ENCODE measurements around the gene GAS2.

GAS2 gene

GRCh38 chr11:22674470-22675439, 8.3 kb downstream of the GAS2 start:
- DNase-seq (ENCODE audit: low read depth, low spot score) = no peak

GRCh38 chr11:22677153-22677903, 10.9 kb downstream of the GAS2 start:
- DNase-seq (ENCODE audit: low read depth, low spot score) = no peak

GRCh38 chr11:22680628-22681027, 14.2 kb downstream of the GAS2 start:
- no peak for DNase-seq (ENCODE audit: low read depth, low spot score)

- no peak for DNase-seq (ENCODE audit: low read depth, low spot score)
Measured at GRCh38 chr11:22681281-22681812, 14.9 kb downstream of the GAS2 start.

GRCh38 chr11:22684082-22684481, 17.7 kb downstream of the GAS2 start:
- DNase-seq (ENCODE audit: low read depth, low spot score) = no peak

- no peak for DNase-seq (ENCODE audit: low read depth, low spot score)
Measured at GRCh38 chr11:22685111-22685510, 18.7 kb downstream of the GAS2 start.

GRCh38 chr11:22688914-22689313, 22.5 kb downstream of the GAS2 start:
- DNase-seq (ENCODE audit: low read depth, low spot score) = no peak

- no peak for DNase-seq (ENCODE audit: low read depth, low spot score)
Measured at GRCh38 chr11:22690257-22690656, 23.8 kb downstream of the GAS2 start.

- DNase-seq (ENCODE audit: low read depth, low spot score) = no peak
Measured at GRCh38 chr11:22690871-22691270, 24.5 kb downstream of the GAS2 start.

- DNase-seq (ENCODE audit: low read depth, low spot score) = no peak
Measured at GRCh38 chr11:22699388-22699787, 33.0 kb downstream of the GAS2 start.

GRCh38 chr11:22702031-22702430, 35.6 kb downstream of the GAS2 start:
- DNase-seq (ENCODE audit: low read depth, low spot score) = no peak

- DNase-seq (ENCODE audit: low read depth, low spot score) = peak; percentile 87
Measured at GRCh38 chr11:22703040-22703439, 36.6 kb downstream of the GAS2 start.

GRCh38 chr11:22703591-22703990, 37.2 kb downstream of the GAS2 start:
- peak; percentile 29 for DNase-seq (ENCODE audit: low read depth, low spot score)

GRCh38 chr11:22707119-22707899, 40.9 kb downstream of the GAS2 start:
- no peak for DNase-seq (ENCODE audit: low read depth, low spot score)

- no peak for DNase-seq (ENCODE audit: low read depth, low spot score)
Measured at GRCh38 chr11:22711071-22711770, 44.8 kb downstream of the GAS2 start.

- no peak for DNase-seq (ENCODE audit: low read depth, low spot score)
Measured at GRCh38 chr11:22711880-22712279, 45.5 kb downstream of the GAS2 start.

GRCh38 chr11:22713336-22713735, 46.9 kb downstream of the GAS2 start:
- DNase-seq (ENCODE audit: low read depth, low spot score) = no peak

- no peak for DNase-seq (ENCODE audit: low read depth, low spot score)
Measured at GRCh38 chr11:22715971-22716370, 49.6 kb downstream of the GAS2 start.

GRCh38 chr11:22720457-22720856, 54.0 kb downstream of the GAS2 start:
- no peak for DNase-seq (ENCODE audit: low read depth, low spot score)

- no peak for DNase-seq (ENCODE audit: low read depth, low spot score)
Measured at GRCh38 chr11:22723274-22723673, 56.9 kb downstream of the GAS2 start.

- peak; percentile 7 for DNase-seq (ENCODE audit: low read depth, low spot score)
Measured at GRCh38 chr11:22725079-22725478, 58.7 kb downstream of the GAS2 start.
